H4 (cell line): ENCODE measurements around the gene FRAS1. TPM values are rescaled to one million over a fixed set of nuclear protein-coding genes. Genes with fewer than 3 reads are reported as not detected.
"Not testable (repeated sequence)": the region's sequence is repeated elsewhere in the genome, so short reads cannot be mapped to it uniquely, and the experiment has no call there.

Experiments used
- DNase-seq: peaks from one replicate; pipeline ENCODE4 v3.0.0-alpha.2; 2015; ENCODE audit warnings: low spot score
- total RNA-seq: library from RNA; depleted of rRNA; stranded (reverse); fragments of >200 nt; shearing (Covaris generic); gene quantifications from 2 replicates; pipeline ENCODE4 v1.2.3, GENCODE V29; 2014; rRNA removed

FRAS1 gene, protein sequence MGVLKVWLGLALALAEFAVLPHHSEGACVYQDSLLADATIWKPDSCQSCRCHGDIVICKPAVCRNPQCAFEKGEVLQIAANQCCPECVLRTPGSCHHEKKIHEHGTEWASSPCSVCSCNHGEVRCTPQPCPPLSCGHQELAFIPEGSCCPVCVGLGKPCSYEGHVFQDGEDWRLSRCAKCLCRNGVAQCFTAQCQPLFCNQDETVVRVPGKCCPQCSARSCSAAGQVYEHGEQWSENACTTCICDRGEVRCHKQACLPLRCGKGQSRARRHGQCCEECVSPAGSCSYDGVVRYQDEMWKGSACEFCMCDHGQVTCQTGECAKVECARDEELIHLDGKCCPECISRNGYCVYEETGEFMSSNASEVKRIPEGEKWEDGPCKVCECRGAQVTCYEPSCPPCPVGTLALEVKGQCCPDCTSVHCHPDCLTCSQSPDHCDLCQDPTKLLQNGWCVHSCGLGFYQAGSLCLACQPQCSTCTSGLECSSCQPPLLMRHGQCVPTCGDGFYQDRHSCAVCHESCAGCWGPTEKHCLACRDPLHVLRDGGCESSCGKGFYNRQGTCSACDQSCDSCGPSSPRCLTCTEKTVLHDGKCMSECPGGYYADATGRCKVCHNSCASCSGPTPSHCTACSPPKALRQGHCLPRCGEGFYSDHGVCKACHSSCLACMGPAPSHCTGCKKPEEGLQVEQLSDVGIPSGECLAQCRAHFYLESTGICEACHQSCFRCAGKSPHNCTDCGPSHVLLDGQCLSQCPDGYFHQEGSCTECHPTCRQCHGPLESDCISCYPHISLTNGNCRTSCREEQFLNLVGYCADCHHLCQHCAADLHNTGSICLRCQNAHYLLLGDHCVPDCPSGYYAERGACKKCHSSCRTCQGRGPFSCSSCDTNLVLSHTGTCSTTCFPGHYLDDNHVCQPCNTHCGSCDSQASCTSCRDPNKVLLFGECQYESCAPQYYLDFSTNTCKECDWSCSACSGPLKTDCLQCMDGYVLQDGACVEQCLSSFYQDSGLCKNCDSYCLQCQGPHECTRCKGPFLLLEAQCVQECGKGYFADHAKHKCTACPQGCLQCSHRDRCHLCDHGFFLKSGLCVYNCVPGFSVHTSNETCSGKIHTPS (N-terminal part only)
- 0.43 and 1.8 TPM in 2 replicates for total RNA-seq

GRCh38 chr4:78057135-78057599 lies at the start of gene FRAS1:
TSS of gene FRAS1 (plus strand) at chr4:78057323. CDS start at chr4:78058010, 687 bp downstream.
- no peak for DNase-seq

DNA sequence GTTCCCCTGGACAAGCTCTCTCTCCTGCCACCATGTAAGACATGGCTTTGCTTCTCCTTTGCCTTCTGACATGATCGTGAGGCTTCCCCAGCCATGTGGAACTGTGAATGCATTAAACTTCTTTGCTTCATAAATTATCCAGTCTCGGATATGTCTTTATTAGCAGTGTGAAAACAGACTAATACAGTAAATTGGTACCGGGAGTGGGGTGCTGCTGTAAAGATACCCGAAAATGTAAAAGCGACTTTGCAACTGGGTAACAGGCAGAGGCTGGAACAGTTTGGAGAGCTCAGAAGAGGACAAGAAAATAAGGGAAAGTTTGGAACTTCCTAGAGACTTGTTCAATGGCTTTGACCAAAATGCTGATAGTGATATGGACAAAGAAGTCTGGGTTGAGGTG lies 46.1 kb upstream of the FRAS1 start:
- DNase-seq: not testable (repeated sequence)

- DNase-seq: no peak
These were observed 41.9 kb upstream of the FRAS1 start for GRCh38 chr4:78014889-78015886.

DNA sequence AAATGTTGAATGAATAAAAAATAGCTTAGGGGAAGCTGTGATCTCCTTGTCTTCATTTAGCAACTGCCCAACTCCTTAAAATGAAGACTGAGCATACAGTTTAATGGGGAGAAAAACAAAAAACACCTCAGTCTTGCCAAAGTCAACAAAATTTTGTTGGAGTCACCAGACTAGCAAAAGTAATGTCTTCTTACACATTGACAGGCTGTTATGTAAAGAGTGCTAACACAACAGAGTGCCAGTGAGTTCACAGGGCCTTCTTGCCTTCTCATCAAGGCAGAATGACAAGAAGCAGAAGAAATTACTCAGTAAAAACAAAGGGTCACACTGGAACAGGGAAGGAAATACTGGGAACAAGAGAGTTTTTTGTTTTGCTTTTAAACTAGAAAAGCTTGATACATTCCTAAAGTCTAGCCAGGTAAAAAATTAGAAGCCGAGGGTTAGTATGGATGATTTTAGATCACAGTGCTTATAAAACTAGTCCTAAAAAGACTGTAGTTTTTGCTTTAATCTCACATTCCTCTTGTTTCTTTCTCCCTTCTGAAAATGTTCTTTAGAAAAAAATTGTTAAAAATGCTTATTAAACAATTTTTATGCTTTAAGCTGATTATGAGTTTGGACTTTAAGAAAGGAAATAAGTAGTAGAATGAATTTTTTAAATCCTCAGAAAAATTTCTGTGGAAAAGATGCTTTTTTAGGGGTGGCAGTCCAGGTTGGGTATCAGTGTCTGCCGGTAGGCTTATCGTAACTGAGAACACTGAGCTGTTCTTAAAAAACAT lies 38.7 kb upstream of the FRAS1 start:
- DNase-seq: no peak

GRCh38 chr4:78019414-78019813 lies 37.7 kb upstream of the FRAS1 start:
- DNase-seq: no peak

DNA sequence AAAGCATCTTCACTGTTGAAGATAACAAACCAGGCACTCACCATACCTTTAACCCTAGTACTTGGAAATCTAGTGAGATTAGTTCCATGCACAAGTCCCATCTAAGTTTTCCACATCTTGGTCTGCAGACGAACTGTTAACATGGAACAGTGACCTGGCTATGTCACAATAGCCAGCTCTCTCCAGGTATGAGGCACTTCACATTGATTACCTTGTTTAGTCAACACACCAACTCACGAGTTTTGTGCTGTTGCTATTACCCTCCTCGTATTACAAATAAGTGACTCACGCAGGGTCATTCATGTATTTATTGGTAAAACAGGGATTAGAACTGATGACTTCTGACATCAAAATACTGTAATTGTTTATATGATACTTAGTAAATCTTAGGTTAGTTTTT lies 36.4 kb upstream of the FRAS1 start:
- no peak for DNase-seq

- no peak for DNase-seq
These were observed 34.6 kb upstream of the FRAS1 start for GRCh38 chr4:78022517-78022916.

- no peak for DNase-seq
These were observed 33.0 kb upstream of the FRAS1 start for GRCh38 chr4:78024085-78024484.

- DNase-seq: no peak
These were observed 32.5 kb upstream of the FRAS1 start for GRCh38 chr4:78024576-78025091.

DNA sequence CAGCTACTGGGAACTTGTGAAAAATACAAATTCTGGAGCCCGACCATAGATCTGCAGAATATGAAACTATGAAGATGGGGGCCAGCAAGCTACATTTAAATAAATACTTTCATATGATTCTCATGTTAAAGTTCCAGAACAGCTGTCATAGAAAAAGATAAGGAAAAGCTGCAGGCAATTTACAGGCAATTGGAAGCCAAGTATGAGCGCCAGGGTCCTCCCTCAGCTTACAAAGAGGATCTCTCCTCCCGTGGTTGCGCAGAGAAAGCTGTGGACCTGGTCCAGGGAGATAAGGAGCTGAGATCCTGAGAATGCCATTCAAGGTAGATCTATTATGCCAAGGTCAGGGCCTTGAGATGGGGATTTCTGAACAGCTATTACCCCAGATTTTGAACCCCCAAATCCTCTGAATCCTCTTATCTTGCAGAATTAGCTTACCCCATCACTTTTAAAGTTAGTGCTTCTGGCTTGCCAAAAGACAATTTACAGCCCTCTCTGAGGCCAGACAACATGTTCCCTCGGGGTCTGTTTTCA lies 25.6 kb upstream of the FRAS1 start:
- DNase-seq: no peak

- DNase-seq: no peak
These were observed 24.7 kb upstream of the FRAS1 start for GRCh38 chr4:78032446-78032845.

GRCh38 chr4:78032929-78033328 lies 24.2 kb upstream of the FRAS1 start:
- no peak for DNase-seq

GRCh38 chr4:78033861-78034260 lies 23.3 kb upstream of the FRAS1 start:
- no peak for DNase-seq

- DNase-seq: no peak
These were observed 18.4 kb upstream of the FRAS1 start for GRCh38 chr4:78038704-78039103.

DNA sequence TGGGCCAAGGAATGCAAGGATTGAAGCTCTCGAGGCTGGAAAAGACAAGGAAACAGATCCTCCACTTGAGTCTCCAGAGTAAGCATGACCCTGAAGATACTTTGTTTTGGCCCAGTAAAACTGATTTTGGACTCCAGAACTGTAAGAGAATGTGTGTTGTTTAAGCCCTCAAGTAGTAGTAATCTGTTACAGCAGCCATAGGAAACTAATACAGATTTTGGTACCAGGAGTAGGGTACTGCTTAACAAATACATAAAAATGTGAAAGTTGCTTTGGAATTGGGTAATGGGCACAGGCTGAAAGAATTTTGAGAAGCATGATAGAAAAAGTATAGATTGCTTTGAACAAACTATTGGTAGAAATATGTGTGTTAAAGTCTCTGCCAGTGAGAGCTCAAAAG lies 17.4 kb upstream of the FRAS1 start:
- no peak for DNase-seq

DNA sequence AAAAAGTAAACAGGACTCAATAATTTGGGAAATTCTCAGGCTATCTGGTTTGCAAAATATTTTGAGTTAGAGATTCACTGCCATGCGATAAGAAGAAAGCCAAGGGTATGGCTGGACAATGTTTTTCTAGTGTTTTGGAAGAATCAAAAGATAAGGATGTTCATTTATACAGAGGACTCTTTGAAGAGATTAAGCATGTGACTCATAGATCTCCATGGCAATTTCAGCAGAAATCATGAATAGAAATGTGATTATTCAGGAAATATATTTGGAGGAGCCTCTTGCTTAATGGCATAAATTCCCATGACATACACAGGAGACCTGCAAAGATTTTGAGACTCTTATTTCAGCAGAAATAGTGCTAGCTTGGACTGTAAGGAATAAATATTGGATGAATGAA lies 16.7 kb upstream of the FRAS1 start:
- DNase-seq: no peak

GRCh38 chr4:78047366-78047765 lies 9.8 kb upstream of the FRAS1 start:
- no peak for DNase-seq

- peak; percentile 77 for DNase-seq
These were observed 626 bp upstream of the FRAS1 start for GRCh38 chr4:78056265-78057129.
